ENCODE results near the gene LZTS3. TPM values are rescaled to one million over a fixed set of nuclear protein-coding genes. Genes with fewer than 3 reads are reported as not detected.

Gene LZTS3
- total and polyA plus RNA-seq, 2 of the 8 experiments (the other 6 are each of a cell fraction or from before 2014, with no cell fraction given) = 31.8 to 33.5 TPM

GRCh38 chr20:3121955-3122610 is 51.3 kb downstream of the LZTS3 start:
- CTCF ChIA-PET (ENCODE audit: partially characterized antibody) = interaction anchor here (0.7 to 1.3 kb wide), 3 partner anchors 9 to 128 kb away, joined by 3 read pairs; partner anchors contain the start of genes FASTKD5 and UBOX5
- TF ChIP-seq RFX5 (IDR thresholded peaks at IDR 0.05; ENCODE audit: borderline replicate concordance, low read depth, low read length) (no peak), CHD2 (IDR thresholded peaks at IDR 0.05; ENCODE audit: low read length) (no peak), BACH1 (IDR thresholded peaks at IDR 0.05; ENCODE audit: low read length) (no peak), SAP30 (IDR thresholded peaks at IDR 0.05; ENCODE audit: insufficient read depth, insufficient replicate concordance, low read length) (no peak), SIRT6 (IDR thresholded peaks at IDR 0.05; ENCODE audit: low read length) (no peak), EZH2 (IDR thresholded peaks at IDR 0.05; ENCODE audit: low read depth, low read length, severe bottlenecking) (no peak), YY1 (IDR thresholded peaks at IDR 0.05; ENCODE audit: low read depth, low read length) (no peak)

More at GRCh38 chr20:3121955-3122610, 51.3 kb downstream of the LZTS3 start:
- Histone ChIP-seq H3K23me2 (ENCODE audit: low read depth, low read length) (peaks cover 2% of the 10 kb centered on the region; the same call in 1 of the 2 replicates), H3K4ac (replicated peaks; ENCODE audit: insufficient read length, low read depth, low read length) (no peak overlapping the region), H3K27ac (ENCODE audit: low read depth, low read length) (no peak overlapping the region), H4K20me1 (replicated peaks in 1 of 2; ENCODE audit: control insufficient read depth in 1 of 2, insufficient read depth in 2 of 2, low read length in 2 of 2) (no peaks in the 10 kb centered on the region), H2BK120ac (replicated peaks; ENCODE audit: low read depth, low read length) (no peak overlapping the region), H4K5ac (ENCODE audit: insufficient read length, low read depth, low read length) (no peak overlapping the region), H3K18ac (ENCODE audit: extremely low read depth, low read length) (no peak overlapping the region), H3K9ac (replicated peaks in 1 of 4; ENCODE audit: extremely low read depth in 1 of 4, low read depth in 3 of 4, low read length in 3 of 4) (no peak overlapping the region), H2BK20ac (ENCODE audit: low read length) (no peak overlapping the region), H3K79me2 (ENCODE audit: control insufficient read depth in 1 of 2, insufficient read depth in 2 of 2, low read length in 2 of 2) (no peaks in the 10 kb centered on the region), H2BK15ac (ENCODE audit: low read length) (no peak overlapping the region), H2AK5ac (ENCODE audit: low read depth, low read length) (no peak overlapping the region), H3K56ac (replicated peaks; ENCODE audit: insufficient read length, low read depth, low read length) (no peak overlapping the region), H3K4me1 (replicated peaks in 1 of 4; ENCODE audit: control insufficient read depth in 3 of 4, insufficient read depth in 4 of 4, low read length in 3 of 4) (no peaks in the 10 kb centered on the region), H3K36me3 (ENCODE audit: control insufficient read depth in 2 of 4, insufficient read depth in 4 of 4, low read length in 3 of 4) (peaks cover 0 to 25% (median 2%) of the 10 kb centered on the region in 4 experiments; a peak in 3 of 8 replicates), H3K4me3 (ENCODE audit: extremely low read depth in 1 of 4, insufficient read depth in 2 of 4, low read depth in 3 of 4, low read length in 4 of 4) (no peak overlapping the region), H4K8ac (ENCODE audit: extremely low read depth, insufficient read depth, low read length) (no peak overlapping the region), H4K91ac (replicated peaks; ENCODE audit: insufficient read length, low read length) (no peak overlapping the region), H2BK12ac (ENCODE audit: low read depth, low read length) (no peak overlapping the region), H3K79me1 (ENCODE audit: low read depth, low read length) (no peaks in the 10 kb centered on the region), H3K9me3 (ENCODE audit: insufficient read depth in 2 of 2, low read depth in 1 of 2, low read length in 1 of 2) (peaks cover 17 to 37% of the 10 kb centered on the region in 2 experiments), H3K27me3 (replicated peaks in 1 of 4; ENCODE audit: control insufficient read depth in 3 of 4, extremely low read depth in 1 of 4, insufficient read depth in 3 of 4, low read length in 3 of 4) (no peaks in the 10 kb centered on the region), H2BK5ac (ENCODE audit: low read depth, low read length) (no peak overlapping the region), H3K4me2 (ENCODE audit: insufficient read depth in 1 of 2, low read depth in 2 of 2, low read length in 2 of 2) (no peak overlapping the region), H2AFZ (ENCODE audit: low read length) (no peak overlapping the region), H3K23ac (ENCODE audit: insufficient read length) (no peak overlapping the region), H3K14ac (ENCODE audit: insufficient read length) (no peak overlapping the region)
- DNase-seq (ENCODE audit: low read depth in 1 of 2, low spot score in 2 of 2) (no peak), FAIRE-seq (no peak)
- POLR2A ChIA-PET (ENCODE audit: partially characterized antibody) = no interaction called here
- WGBS, 2 experiments (ENCODE audit: extremely low coverage in 1 of 2, insufficient coverage in 1 of 2, insufficient read length in 1 of 2, insufficient replicate concordance in 2 of 2, low coverage in 1 of 2, low lambda C conversion rate in 2 of 2, missing lambda C conversion rate in 1 of 2) = 95% methylated on average over 12 of the region's 12 CpGs; no CpG with 5 or more reads in 1 of the 2 experiments

Measured in H1 (cell line).